HEK293T (cell line): ENCODE results near the gene BECN2.

Experiments used
- CTCF ChIA-PET: fragments of 350-600 bp; formaldehyde crosslinking; extraction: SDS; loops from one replicate; lab custom pipeline; 2021; ENCODE audit warnings: antibody characterized with exemption, inconsistent platforms; lab: Yijun Ruan, JAX
- POLR2A ChIA-PET: fragments of 350-600 bp; formaldehyde crosslinking; extraction: SDS; loops from one replicate; lab custom pipeline; 2020; ENCODE audit warnings: antibody characterized with exemption, inconsistent platforms; lab: Yijun Ruan, JAX
- DNase-seq: peaks from one replicate; pipeline ENCODE4 v3.0.0; 2012; ENCODE audit warnings: mixed read lengths; ENCODE audit errors: extremely low spot score
- ARNT ChIP-seq: fragments of 450-650 bp; IDR thresholded peaks from 2 replicates; pipeline ENCODE4 v1.6.1; 2017; ENCODE audit warnings: mild to moderate bottlenecking
- BHLHE40 ChIP-seq: fragments of 450-650 bp; IDR thresholded peaks from 2 replicates; pipeline ENCODE4 v1.6.1; 2016; ENCODE audit warnings: mild to moderate bottlenecking, moderate library complexity, borderline replicate concordance
- CTBP1 ChIP-seq: fragments of 450-650 bp; IDR thresholded peaks from 2 replicates; pipeline ENCODE4 v1.6.1; 2016; ENCODE audit warnings: borderline replicate concordance
- ELF4 ChIP-seq: fragments of 450-650 bp; IDR thresholded peaks from 2 replicates; pipeline ENCODE4 v1.6.1; 2017; ENCODE audit warnings: antibody characterized with exemption
- FOXA1 ChIP-seq: fragments of 450-650 bp; IDR thresholded peaks from 2 replicates; pipeline ENCODE4 v1.6.1; 2016; ENCODE audit warnings: mild to moderate bottlenecking
- FOXK2 ChIP-seq: fragments of 450-650 bp; IDR thresholded peaks from 2 replicates; pipeline ENCODE4 v1.6.1; 2016; ENCODE audit warnings: mild to moderate bottlenecking
- FOXM1 ChIP-seq: fragments of 450-650 bp; IDR thresholded peaks from 2 replicates; pipeline ENCODE4 v1.6.1; 2017; ENCODE audit warnings: mild to moderate bottlenecking, borderline replicate concordance
- HDGF ChIP-seq: fragments of 450-650 bp; IDR thresholded peaks from 2 replicates; pipeline ENCODE4 v1.6.1; 2017; ENCODE audit warnings: antibody characterized with exemption, borderline replicate concordance
- L3MBTL2 ChIP-seq: fragments of 450-650 bp; conservative IDR thresholded peaks from 2 replicates; pipeline ENCODE4 v1.6.1; 2016; ENCODE audit warnings: mild to moderate bottlenecking
- LEF1 ChIP-seq: fragments of 450-650 bp; IDR thresholded peaks from 2 replicates; pipeline ENCODE4 v1.6.1; 2017; ENCODE audit warnings: mild to moderate bottlenecking, borderline replicate concordance
- NFRKB ChIP-seq: fragments of 450-650 bp; IDR thresholded peaks from 2 replicates; pipeline ENCODE4 v1.6.1; 2016; ENCODE audit warnings: mild to moderate bottlenecking, moderate library complexity
- PKNOX1 ChIP-seq: fragments of 450-650 bp; IDR thresholded peaks from 2 replicates; pipeline ENCODE4 v1.6.1; 2016
- SP1 ChIP-seq: fragments of 450-650 bp; IDR thresholded peaks from 2 replicates; pipeline ENCODE4 v1.6.1; 2017
- SUZ12 ChIP-seq: fragments of 450-650 bp; IDR thresholded peaks from 2 replicates; pipeline ENCODE4 v1.6.1; 2016; ENCODE audit warnings: mild to moderate bottlenecking
- TARDBP ChIP-seq: fragments of 450-650 bp; IDR thresholded peaks from 2 replicates; pipeline ENCODE4 v1.6.1; 2016
- ZNF384 ChIP-seq: fragments of 450-650 bp; IDR thresholded peaks from 2 replicates; pipeline ENCODE4 v1.6.1; 2016

Gene BECN2

GRCh38 chr1:241944300-241944699, 13.3 kb upstream of the BECN2 start:
- DNase-seq: no peak
- ChIA-PET CTCF (no interaction called here), POLR2A (no interaction called here)
- no peak for TF ChIP-seq FOXM1
- TF ChIP-seq PKNOX1: no peak
- TF ChIP-seq BHLHE40: no peak
- no peak for TF ChIP-seq L3MBTL2
- TF ChIP-seq SUZ12: no peak
- no peak for TF ChIP-seq FOXA1
- TF ChIP-seq CTBP1: no peak
- TF ChIP-seq ZNF384: no peak
- TF ChIP-seq FOXK2: no peak
- TF ChIP-seq TARDBP: no peak
- no peak for TF ChIP-seq LEF1
- no peak for TF ChIP-seq NFRKB
- TF ChIP-seq HDGF: no peak
- no peak for TF ChIP-seq ELF4

GRCh38 chr1:241947354-241947753, 10.2 kb upstream of the BECN2 start:
- POLR2A ChIA-PET: no interaction called here
- DNase-seq: no peak
- TF ChIP-seq FOXA1 (no peak), HDGF (no peak), SP1 (no peak), SUZ12 (no peak), FOXM1 (no peak), L3MBTL2 (no peak), ZNF384 (no peak), ARNT (no peak)
- CTCF ChIA-PET: interaction anchor here (0.8 to 1.3 kb wide), 2 partner anchors 37 to 1235 kb away, joined by 3 to 4 read pairs; no protein-coding TSS in a partner anchor

GRCh38 chr1:241950390-241950789, 7.2 kb upstream of the BECN2 start:
- POLR2A ChIA-PET: no interaction called here
- CTCF ChIA-PET: no interaction called here
- TF ChIP-seq FOXA1: no peak
- no peak for TF ChIP-seq BHLHE40
- TF ChIP-seq SP1: no peak
- TF ChIP-seq HDGF: no peak
- TF ChIP-seq FOXM1: no peak
- no peak for TF ChIP-seq SUZ12
- TF ChIP-seq ELF4: no peak
- no peak for TF ChIP-seq TARDBP
- no peak for TF ChIP-seq CTBP1
- TF ChIP-seq LEF1: no peak
- no peak for TF ChIP-seq ZNF384
- TF ChIP-seq NFRKB: no peak
- DNase-seq: no peak

GRCh38 chr1:241962153-241962552, 4.6 kb downstream of the BECN2 start:
- ChIA-PET CTCF (interaction anchor here (1.7 kb wide), 1 partner anchor 23 kb away, joined by 3 read pairs; no protein-coding TSS in a partner anchor), POLR2A (no interaction called here)
- DNase-seq: no peak
- TF ChIP-seq ZNF384 (no peak), NFRKB (no peak), SP1 (no peak), ARNT (no peak), PKNOX1 (no peak), TARDBP (no peak), HDGF (no peak), SUZ12 (no peak), FOXA1 (no peak), LEF1 (no peak), CTBP1 (no peak), L3MBTL2 (no peak), BHLHE40 (no peak), ELF4 (no peak), FOXK2 (no peak), FOXM1 (no peak)

GRCh38 chr1:241963722-241964121, 6.2 kb downstream of the BECN2 start:
- ChIA-PET POLR2A (no interaction called here), CTCF (interaction anchor here (1.7 kb wide), 1 partner anchor 22 kb away, joined by 3 read pairs; no protein-coding TSS in a partner anchor)
- no peak for TF ChIP-seq FOXA1
- TF ChIP-seq ARNT: no peak
- TF ChIP-seq ELF4: no peak
- no peak for TF ChIP-seq LEF1
- DNase-seq: no peak

- POLR2A ChIA-PET: no interaction called here
- CTCF ChIA-PET: no interaction called here
- TF ChIP-seq ARNT (no peak), FOXA1 (no peak), SUZ12 (no peak), NFRKB (no peak), TARDBP (no peak), LEF1 (no peak), ZNF384 (no peak), ELF4 (no peak), PKNOX1 (no peak)
- no peak for DNase-seq
These were observed 7.1 kb downstream of the BECN2 start for GRCh38 chr1:241964550-241965282.
